Activated T-helper 17 cell treated with anti-CD3 and anti-CD28 coated beads, Interleukin-2, amount 50 U/mL, for 72 hours (primary cell): ENCODE data around the gene MORN1. TPM values are rescaled to one million over a fixed set of nuclear protein-coding genes. Genes with fewer than 3 reads are reported as not detected.

Source experiments
- ATAC-seq: fragments of 150-1000 bp; cut with Tn5 transposase; replicated peaks from 2 replicates; pipeline ENCODE4 v1.10.0; 2021; ENCODE audit warnings: mild to moderate bottlenecking, moderate library complexity
- H3K27ac Mint-ChIP-seq: one replicate; pipeline ENCODE4 v1.8.0; 2022; ENCODE audit warnings: mixed read lengths
- H3K27me3 Mint-ChIP-seq: one replicate; pipeline ENCODE4 v1.8.0; 2022; ENCODE audit warnings: mixed read lengths
- H3K36me3 Mint-ChIP-seq: one replicate; pipeline ENCODE4 v1.8.0; 2022; ENCODE audit warnings: low read depth, mild to moderate bottlenecking, mixed read lengths
- H3K4me1 Mint-ChIP-seq: one replicate; pipeline ENCODE4 v1.8.0; 2022; ENCODE audit warnings: mixed read lengths
- H3K4me3 Mint-ChIP-seq: one replicate; pipeline ENCODE4 v1.8.0; 2022; ENCODE audit warnings: mild to moderate bottlenecking, mixed read lengths
- H3K9me3 Mint-ChIP-seq: one replicate; pipeline ENCODE4 v1.8.0; 2022; ENCODE audit warnings: mixed read lengths
- total RNA-seq, 2 donors: library from RNA; stranded (reverse); gene quantifications; one replicate each; pipeline ENCODE4 v1.2.3, GENCODE V29; 2022

MORN1 gene
- total RNA-seq, 2 donors from 2014 or later: 4.4 to 5.3 TPM

DNA sequence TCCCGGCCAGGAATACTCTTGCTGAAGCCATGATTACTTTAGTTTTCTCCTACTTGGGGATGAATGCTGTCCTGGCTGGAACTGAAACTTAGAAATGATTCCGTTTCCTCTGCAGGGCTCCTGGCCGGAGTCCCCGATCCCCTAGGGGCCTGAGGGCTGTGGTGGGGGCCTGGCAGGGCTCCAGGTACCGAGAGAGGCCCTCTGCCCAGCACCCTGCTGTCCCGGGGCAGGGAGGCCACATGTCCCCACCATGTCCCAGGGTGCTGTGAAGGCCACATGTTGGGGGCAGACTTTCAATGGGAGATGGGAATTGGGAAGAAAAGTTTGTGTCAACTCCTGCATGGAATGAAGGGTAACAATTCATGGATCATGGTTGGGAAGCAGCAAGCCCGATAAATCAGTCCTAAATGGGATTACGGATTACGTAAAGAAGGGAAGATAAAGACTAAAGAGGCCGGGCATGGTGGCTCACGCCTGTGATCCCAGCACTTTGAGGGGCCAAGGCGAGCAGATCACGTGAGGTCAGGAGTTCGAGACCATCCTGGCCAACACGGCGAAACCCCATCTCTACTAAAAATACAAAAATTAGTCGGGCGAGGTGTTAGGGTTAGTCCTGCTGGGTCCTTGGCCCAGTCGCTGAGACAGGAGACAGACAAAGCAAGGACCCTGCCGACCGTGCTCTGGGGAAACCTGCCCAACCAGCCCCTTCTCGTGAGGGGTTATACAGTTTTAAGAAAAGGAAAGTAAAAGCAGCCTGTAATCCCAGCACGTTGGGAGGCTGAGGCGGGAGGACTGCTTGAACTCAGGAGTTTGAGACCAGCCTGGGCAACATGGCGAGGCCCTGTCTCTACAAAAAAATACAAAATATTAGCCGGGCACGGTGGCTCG lies 37.6 kb downstream of the MORN1 start:
- H3K9me3 Mint-ChIP-seq: no peaks in the 10 kb centered on the region
- H3K4me1 Mint-ChIP-seq: no peaks in the 10 kb centered on the region
- no peak for ATAC-seq
- no peaks in the 10 kb centered on the region for H3K36me3 Mint-ChIP-seq
- no peaks in the 10 kb centered on the region for H3K27me3 Mint-ChIP-seq
- no peak overlapping the region for H3K4me3 Mint-ChIP-seq
- no peak overlapping the region for H3K27ac Mint-ChIP-seq

GRCh38 chr1:2352897-2353550 lies 38.3 kb downstream of the MORN1 start:
- H3K27me3 Mint-ChIP-seq: no peaks in the 10 kb centered on the region
- H3K36me3 Mint-ChIP-seq: no peaks in the 10 kb centered on the region
- H3K9me3 Mint-ChIP-seq: no peaks in the 10 kb centered on the region
- no peak for ATAC-seq
- H3K4me3 Mint-ChIP-seq: no peak overlapping the region
- H3K27ac Mint-ChIP-seq: no peak overlapping the region
- H3K4me1 Mint-ChIP-seq: no peaks in the 10 kb centered on the region

DNA sequence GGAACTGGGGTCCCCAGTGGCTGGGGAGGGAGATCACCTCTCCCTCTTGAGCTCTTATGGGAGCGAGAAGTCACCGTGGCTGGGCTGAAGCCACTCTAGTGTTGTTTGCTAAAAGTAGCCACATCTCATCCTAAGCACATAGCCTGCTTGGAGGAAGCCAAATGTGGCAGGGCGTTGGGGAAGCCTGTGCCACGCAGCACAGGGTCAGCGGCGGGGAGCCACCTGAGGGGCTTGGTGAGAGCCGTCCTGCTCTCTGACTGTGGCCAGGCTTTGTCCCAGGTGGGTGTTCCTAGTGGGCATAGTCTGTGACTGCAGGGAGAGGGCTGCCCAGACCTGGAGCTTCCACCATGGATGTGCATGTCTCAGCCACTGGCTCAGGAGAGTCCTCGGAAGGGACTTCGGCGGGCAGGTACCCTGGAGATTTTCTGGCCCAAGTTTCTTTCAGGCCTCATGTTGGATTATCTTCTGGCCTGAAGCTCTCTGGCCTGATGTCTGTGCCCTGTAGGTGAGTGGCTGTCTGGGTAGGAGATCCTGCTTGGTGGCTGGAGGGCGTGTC lies 38.9 kb downstream of the MORN1 start:
- no peaks in the 10 kb centered on the region for H3K36me3 Mint-ChIP-seq
- no peak overlapping the region for H3K27ac Mint-ChIP-seq
- H3K4me3 Mint-ChIP-seq: no peak overlapping the region
- ATAC-seq: no peak
- H3K4me1 Mint-ChIP-seq: no peaks in the 10 kb centered on the region
- H3K9me3 Mint-ChIP-seq: no peaks in the 10 kb centered on the region
- no peaks in the 10 kb centered on the region for H3K27me3 Mint-ChIP-seq

DNA sequence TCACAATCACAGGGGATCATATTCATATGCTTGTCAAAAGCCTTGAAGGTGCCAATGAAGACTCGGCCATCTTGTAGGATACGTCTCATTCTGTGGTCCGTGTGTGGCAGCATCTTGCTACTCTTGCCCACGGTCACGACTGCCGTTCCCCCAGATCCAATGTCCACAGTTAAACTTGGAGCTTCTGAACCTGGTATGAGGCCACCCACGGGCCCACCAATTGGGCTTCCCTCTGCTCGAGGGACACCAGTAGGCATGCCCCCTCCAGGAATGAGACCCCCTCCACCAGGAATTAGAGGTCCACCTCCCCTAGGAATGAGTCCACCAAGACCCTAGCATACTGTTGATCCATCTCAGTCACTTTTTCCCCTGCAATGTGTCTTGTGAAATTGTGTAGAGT lies 39.6 kb downstream of the MORN1 start:
- no peak overlapping the region for H3K4me3 Mint-ChIP-seq
- H3K27ac Mint-ChIP-seq: no peak overlapping the region
- no peaks in the 10 kb centered on the region for H3K4me1 Mint-ChIP-seq
- no peak for ATAC-seq
- H3K36me3 Mint-ChIP-seq: no peaks in the 10 kb centered on the region
- no peaks in the 10 kb centered on the region for H3K9me3 Mint-ChIP-seq
- no peaks in the 10 kb centered on the region for H3K27me3 Mint-ChIP-seq

DNA sequence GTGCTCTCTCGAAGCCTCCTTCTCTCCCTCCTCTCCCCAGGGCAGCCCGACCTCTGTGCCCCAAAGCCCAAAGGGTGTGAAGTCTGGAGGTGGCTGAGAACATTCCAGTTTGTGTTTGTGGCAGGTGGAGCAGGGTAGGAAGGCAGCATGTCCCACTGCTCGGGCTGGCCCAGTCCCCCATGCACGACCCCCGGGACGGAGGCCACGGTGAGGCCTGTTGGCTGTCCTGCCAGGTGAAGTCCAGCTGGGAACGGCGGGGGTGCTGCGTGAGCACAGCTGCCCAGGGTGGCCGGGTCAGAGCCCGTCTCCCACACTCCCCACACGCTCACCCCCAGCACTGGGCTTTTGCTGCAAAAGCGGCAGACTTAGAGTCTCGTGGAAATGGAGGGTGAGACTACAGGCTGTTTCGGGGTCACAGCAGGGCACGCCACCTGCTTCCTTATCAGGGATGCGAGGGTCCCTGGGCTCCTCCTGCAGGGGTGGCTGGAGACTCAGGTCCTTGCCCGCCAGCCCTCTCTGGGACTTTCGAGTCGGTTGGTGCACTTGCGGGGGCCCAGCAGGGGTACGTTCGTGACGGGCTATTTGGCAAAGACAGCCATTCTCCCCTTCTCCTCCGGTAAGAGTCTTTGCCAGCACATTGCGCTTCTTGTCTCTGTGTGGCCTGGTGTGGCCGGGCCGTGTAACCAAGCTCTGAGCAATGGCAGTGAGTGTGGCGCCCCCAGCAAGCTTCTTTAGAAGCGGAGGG lies 40.3 kb downstream of the MORN1 start:
- no peak overlapping the region for H3K4me3 Mint-ChIP-seq
- no peaks in the 10 kb centered on the region for H3K27me3 Mint-ChIP-seq
- no peak overlapping the region for H3K27ac Mint-ChIP-seq
- no peaks in the 10 kb centered on the region for H3K9me3 Mint-ChIP-seq
- H3K4me1 Mint-ChIP-seq: no peaks in the 10 kb centered on the region
- ATAC-seq: no peak
- no peaks in the 10 kb centered on the region for H3K36me3 Mint-ChIP-seq

DNA sequence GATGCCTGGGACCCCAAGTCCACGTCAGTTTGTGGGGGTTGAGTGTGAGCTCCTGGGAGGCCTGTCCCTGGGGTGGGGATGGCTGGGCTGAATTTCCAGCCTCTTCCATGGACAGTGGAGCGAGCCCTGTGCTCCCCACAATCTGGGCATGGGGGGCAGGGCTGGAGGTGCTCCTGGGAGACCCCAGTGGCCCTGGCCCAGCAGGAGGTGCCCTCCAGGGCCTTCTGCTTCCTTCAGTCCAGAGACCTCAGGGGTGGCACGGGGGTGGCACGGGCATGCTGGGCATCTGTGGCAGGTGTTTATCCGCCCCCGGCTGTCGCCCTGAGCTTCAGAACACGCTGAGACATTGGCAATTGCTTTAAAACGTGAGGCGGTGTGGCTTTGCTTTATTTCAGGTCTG lies 40.9 kb downstream of the MORN1 start:
- Mint-ChIP-seq H3K4me1 (no peaks in the 10 kb centered on the region), H3K27me3 (no peaks in the 10 kb centered on the region), H3K9me3 (no peaks in the 10 kb centered on the region), H3K36me3 (no peaks in the 10 kb centered on the region), H3K4me3 (no peak overlapping the region), H3K27ac (no peak overlapping the region)
- no peak for ATAC-seq

GRCh38 chr1:2349806-2350205 lies 41.5 kb downstream of the MORN1 start:
- no peaks in the 10 kb centered on the region for H3K27me3 Mint-ChIP-seq
- no peak overlapping the region for H3K4me3 Mint-ChIP-seq
- no peak for ATAC-seq
- H3K36me3 Mint-ChIP-seq: no peaks in the 10 kb centered on the region
- no peaks in the 10 kb centered on the region for H3K9me3 Mint-ChIP-seq
- H3K27ac Mint-ChIP-seq: no peak overlapping the region
- no peaks in the 10 kb centered on the region for H3K4me1 Mint-ChIP-seq

DNA sequence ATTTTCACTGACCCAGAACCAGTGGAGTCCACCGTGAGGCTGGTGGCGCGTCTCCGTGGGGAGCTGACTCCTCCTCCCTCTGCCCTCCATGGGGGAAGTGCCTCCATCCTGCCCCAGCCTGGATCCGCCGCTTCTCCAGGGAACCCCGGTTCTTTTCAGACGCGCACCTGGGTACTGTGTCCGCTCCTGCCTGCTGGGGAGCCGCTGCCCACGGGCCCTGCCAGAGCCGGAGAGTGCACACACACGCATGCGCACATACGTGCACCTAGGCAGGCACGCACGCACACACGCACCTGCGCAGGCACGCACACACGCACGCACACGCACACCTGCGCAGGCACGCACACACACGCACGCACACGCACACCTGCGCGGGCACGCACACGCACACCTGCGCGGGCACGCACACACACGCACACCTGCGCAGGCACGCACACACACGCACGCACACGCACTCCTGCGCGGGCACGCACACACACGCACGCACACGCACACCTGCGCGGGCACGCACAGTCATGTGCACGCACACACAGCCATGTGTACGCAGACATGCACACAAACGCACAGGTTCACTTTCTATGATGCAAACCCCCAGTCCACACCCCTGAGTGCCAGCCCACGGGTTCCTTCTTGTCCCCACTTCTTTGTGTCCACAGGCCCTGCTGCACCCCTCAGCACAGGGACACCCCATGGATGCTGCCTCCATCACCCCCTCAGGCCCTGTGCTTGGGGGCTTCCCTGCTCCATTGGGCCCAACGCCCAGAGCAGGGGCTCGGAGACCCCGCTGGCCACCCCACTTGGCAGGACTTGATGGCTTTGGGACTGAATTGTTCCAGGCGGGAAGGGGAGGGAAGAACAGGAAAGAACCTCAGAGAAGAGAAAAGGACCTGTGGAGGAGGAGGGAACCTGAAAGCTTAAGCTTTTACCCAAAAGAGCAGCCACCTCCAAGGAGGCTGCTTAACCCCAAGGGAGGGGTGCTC lies 42.7 kb downstream of the MORN1 start:
- Mint-ChIP-seq H3K27me3 (no peaks in the 10 kb centered on the region), H3K9me3 (no peaks in the 10 kb centered on the region), H3K4me1 (no peaks in the 10 kb centered on the region), H3K36me3 (no peaks in the 10 kb centered on the region), H3K4me3 (no peak overlapping the region), H3K27ac (no peak overlapping the region)
- no peak for ATAC-seq

GRCh38 chr1:2347896-2348295 lies 43.5 kb downstream of the MORN1 start:
- Mint-ChIP-seq H3K9me3 (no peaks in the 10 kb centered on the region), H3K4me3 (no peak overlapping the region), H3K36me3 (no peaks in the 10 kb centered on the region), H3K4me1 (no peaks in the 10 kb centered on the region), H3K27ac (no peak overlapping the region), H3K27me3 (no peaks in the 10 kb centered on the region)
- no peak for ATAC-seq

- Mint-ChIP-seq H3K27me3 (no peaks in the 10 kb centered on the region), H3K4me3 (no peak overlapping the region), H3K9me3 (no peaks in the 10 kb centered on the region), H3K36me3 (no peaks in the 10 kb centered on the region), H3K27ac (no peak overlapping the region), H3K4me1 (no peaks in the 10 kb centered on the region)
- ATAC-seq: no peak
Measured at GRCh38 chr1:2347409-2347785, 44.0 kb downstream of the MORN1 start.

DNA sequence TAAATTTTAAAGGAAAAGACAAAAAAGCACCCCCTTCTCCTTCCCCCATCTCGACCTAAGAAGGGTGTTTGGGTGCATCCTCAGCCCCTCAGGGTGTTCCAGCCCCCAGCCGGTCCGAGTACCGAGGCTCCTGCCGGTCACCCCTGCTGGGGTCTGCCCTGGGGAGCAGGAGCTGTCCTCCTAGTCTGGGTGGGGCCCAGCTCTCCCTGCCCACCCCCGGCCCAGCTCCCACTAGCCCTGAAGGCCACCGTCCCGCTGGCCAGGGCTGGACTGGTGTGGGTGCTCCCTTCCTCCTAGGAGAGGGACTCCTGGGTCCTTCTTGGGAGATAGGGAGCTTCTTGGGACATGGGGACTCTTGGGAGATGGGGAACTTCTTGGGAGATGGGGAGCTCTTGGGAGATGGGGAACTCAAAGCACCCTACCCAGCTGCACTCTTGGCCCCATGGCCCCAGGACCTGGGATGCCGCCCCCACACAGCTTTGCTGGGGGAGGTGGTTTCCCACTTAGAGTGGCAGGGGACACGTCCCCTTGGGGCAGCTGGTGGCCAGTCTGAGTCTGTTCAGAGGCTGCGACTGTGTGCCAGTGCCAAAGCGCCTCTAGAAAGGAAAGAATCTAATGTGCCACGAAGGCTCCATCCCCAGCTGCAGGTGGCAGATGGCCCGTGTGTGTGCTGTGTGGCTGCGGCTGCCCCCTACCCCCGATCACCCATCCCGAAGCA lies 44.5 kb downstream of the MORN1 start:
- no peak for ATAC-seq
- Mint-ChIP-seq H3K9me3 (no peaks in the 10 kb centered on the region), H3K4me3 (no peak overlapping the region), H3K27ac (no peak overlapping the region), H3K27me3 (no peaks in the 10 kb centered on the region), H3K4me1 (no peaks in the 10 kb centered on the region), H3K36me3 (no peaks in the 10 kb centered on the region)

DNA sequence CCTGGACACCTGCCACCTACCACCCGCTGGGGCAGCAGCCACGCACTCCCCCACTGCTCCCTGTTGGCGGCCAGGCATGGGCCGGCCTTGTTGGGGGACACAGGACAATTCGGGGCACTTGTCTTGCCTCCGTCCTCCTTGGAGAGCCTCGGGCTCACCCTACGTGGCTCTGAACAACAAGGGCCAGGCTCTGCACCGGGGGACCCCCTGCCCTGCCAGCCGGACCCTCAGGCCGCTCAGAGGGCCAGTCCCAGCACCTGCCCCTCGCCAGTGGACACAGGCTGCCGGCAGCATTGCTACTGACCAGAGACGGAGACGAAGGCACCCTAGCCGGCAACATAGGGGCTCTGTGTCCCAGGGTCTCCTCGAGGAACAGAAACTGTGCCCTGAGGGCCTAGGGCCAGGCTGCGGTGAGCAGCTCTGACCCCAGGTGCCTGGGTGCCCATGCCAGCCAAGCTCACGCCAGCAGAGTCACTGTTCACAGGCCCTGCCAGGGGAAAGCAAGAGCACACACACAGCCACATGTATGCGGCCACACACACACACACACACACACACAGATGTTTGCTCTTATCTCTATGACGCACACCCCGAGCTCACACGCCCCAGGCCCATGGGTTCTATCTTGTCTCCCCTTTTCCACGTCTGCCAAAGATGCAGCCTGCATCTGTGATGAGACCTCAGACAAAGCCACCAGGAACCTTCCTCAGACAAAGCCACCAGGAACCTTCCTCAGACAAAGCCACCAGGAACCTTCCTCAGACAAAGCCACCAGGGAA lies 45.9 kb downstream of the MORN1 start:
- Mint-ChIP-seq H3K4me1 (no peaks in the 10 kb centered on the region), H3K4me3 (no peak overlapping the region), H3K27ac (no peak overlapping the region), H3K36me3 (no peaks in the 10 kb centered on the region), H3K27me3 (no peaks in the 10 kb centered on the region), H3K9me3 (no peaks in the 10 kb centered on the region)
- ATAC-seq: no peak
